ENCODE results near the gene CDHR2.

- TF ChIP-seq POLR2AphosphoS5 (IDR thresholded peaks at IDR 0.05; ENCODE audit: low read depth, low read length) (no peak), POLR2A (IDR thresholded peaks at IDR 0.05; ENCODE audit: low read depth, low read length) (no peak), SPI1 (IDR thresholded peaks at IDR 0.05; ENCODE audit: low read depth, low read length) (no peak), PAX5 (IDR thresholded peaks at IDR 0.05; ENCODE audit: insufficient read depth, low read length, severe bottlenecking) (no peak), TAF1 (IDR thresholded peaks at IDR 0.05; ENCODE audit: low read depth, low read length) (no peak)
Observed at GRCh38 chr5:176610435-176610773, 61.3 kb downstream of the CDHR2 start.

Data from GM12891 (cell line).